Endothelial cell of umbilical vein (primary cell): ENCODE results near the gene ALOX15. TPM values are rescaled to one million over a fixed set of nuclear protein-coding genes. Genes with fewer than 3 reads are reported as not detected.

ENCODE experiments used
- BruUV-seq: library from RNA; stranded (reverse); fragments of 400-500 nt; replicated peaks from 2 replicates; lab custom pipeline; 2021; lab: Mats Ljungman, UMichigan
- CTCF ChIA-PET: fragments of 300-600, 350-600 bp; sonication (Branson Sonifier 250); formaldehyde crosslinking; loops from one replicate; lab custom pipeline; 2021; ENCODE audit warnings: antibody characterized with exemption, inconsistent platforms; lab: Charles Lee
- POLR2A ChIA-PET: fragments of 300-600, 350-600 bp; sonication (Branson Sonifier 250); formaldehyde crosslinking; loops from one replicate; lab custom pipeline; 2021; ENCODE audit warnings: antibody characterized with exemption, inconsistent platforms; lab: Charles Lee
- DNase-seq: peaks from one replicate; pipeline ENCODE4 v3.0.0-alpha.2; 2011; ENCODE audit warnings: low read depth, low spot score
- FAIRE-seq: peaks from 2 replicates; lab custom pipeline; 2011; peaks lifted over from hg19 to GRCh38; lab: Jason Lieb, UNC
- H2AFZ ChIP-seq: 2 replicates; pipeline ENCODE4 v1.6.0; 2012; ENCODE audit warnings: low read depth, low read length, control low read depth, inconsistent platforms
- H3K27ac ChIP-seq: 2 replicates; pipeline ENCODE4 v1.5.1; 2011; ENCODE audit warnings: low read depth, mild to moderate bottlenecking, control low read depth, low read length, moderate library complexity; ENCODE audit not compliant: insufficient read depth
- H3K27me3 ChIP-seq, 2 experiments: 2 replicates each; pipeline versions ENCODE4 v1.6.0 to v1.6.1; 2011; ENCODE audit warnings: low read length in 2 of 2, mixed read lengths in 1 of 2; ENCODE audit not compliant: control insufficient read depth in 2 of 2, insufficient read depth in 2 of 2
- H3K36me3 ChIP-seq, 2 experiments: 2 replicates in 1 of 2; 3 replicates in 1 of 2; pipeline ENCODE4 v1.5.1; 2011; ENCODE audit warnings: low read length in 2 of 2, mild to moderate bottlenecking in 1 of 2, moderate library complexity in 1 of 2; ENCODE audit not compliant: control insufficient read depth in 2 of 2, insufficient read depth in 2 of 2; ENCODE audit errors: extremely low read depth in 1 of 2
- H3K4me1 ChIP-seq: 3 replicates; pipeline ENCODE4 v1.5.1; 2011; ENCODE audit warnings: mild to moderate bottlenecking, low read length; ENCODE audit not compliant: control insufficient read depth, insufficient read depth; ENCODE audit errors: extremely low read depth
- H3K4me2 ChIP-seq: 2 replicates; pipeline ENCODE4 v1.6.1; 2011; ENCODE audit warnings: low read length, control low read depth, mixed read lengths; ENCODE audit not compliant: insufficient read depth
- H3K4me3 ChIP-seq, 3 experiments: fragments of 200-600 bp in 1 of 3; sonication (generic), shearing (Covaris generic) in 1 of 3; replicated peaks in 1 of 3; 2 replicates each; pipeline ENCODE4 v1.5.1; 2011 to 2016; ENCODE audit warnings: control low read depth in 3 of 3, low read length in 3 of 3, mild to moderate bottlenecking in 2 of 3, inconsistent platforms in 1 of 3, low read depth in 1 of 3, moderate library complexity in 1 of 3; ENCODE audit not compliant: insufficient read depth in 1 of 3
- H3K79me2 ChIP-seq: 2 replicates; pipeline ENCODE4 v1.6.0; 2012; ENCODE audit warnings: low read length, inconsistent platforms; ENCODE audit not compliant: control insufficient read depth, insufficient read depth
- H3K9ac ChIP-seq: replicated peaks from 2 replicates; pipeline ENCODE3; 2011; ENCODE audit warnings: low read length, control low read depth; ENCODE audit not compliant: insufficient read depth; ENCODE audit errors: extremely low read depth
- H3K9me1 ChIP-seq: replicated peaks from 3 replicates; pipeline ENCODE4 v1.6.0; 2011; ENCODE audit warnings: mild to moderate bottlenecking, low read length; ENCODE audit not compliant: control insufficient read depth, insufficient read depth; ENCODE audit errors: extremely low read depth
- H3K9me3 ChIP-seq: replicated peaks from 2 replicates; pipeline ENCODE4 v1.5.1; 2012; ENCODE audit warnings: low read length, inconsistent platforms; ENCODE audit not compliant: control insufficient read depth, insufficient read depth
- H4K20me1 ChIP-seq: replicated peaks from 2 replicates; pipeline ENCODE3; 2011; ENCODE audit warnings: mild to moderate bottlenecking, low read length; ENCODE audit not compliant: control insufficient read depth, insufficient read depth; ENCODE audit errors: extremely low read depth
- CTCF ChIP-seq, 2 donors: IDR thresholded peaks; 1 replicate in 1 of 2; 2 replicates in 1 of 2; pipeline ENCODE4 v1.5.1; 2011; ENCODE audit warnings: low read length in 2 of 2, mild to moderate bottlenecking in 2 of 2, moderate library complexity in 2 of 2, control low read depth in 1 of 2, inconsistent platforms in 1 of 2, low read depth in 1 of 2; ENCODE audit not compliant: insufficient read depth in 1 of 2; ENCODE audit errors: extremely low read depth in 1 of 2
- EZH2 ChIP-seq: IDR thresholded peaks from 2 replicates; pipeline ENCODE4 v1.6.1; 2012; ENCODE audit warnings: borderline replicate concordance, low read depth, mild to moderate bottlenecking, moderate library complexity, low read length, inconsistent platforms; ENCODE audit not compliant: severe bottlenecking
- FOS ChIP-seq: IDR thresholded peaks from 2 replicates; pipeline ENCODE4 v1.6.1; 2011; ENCODE audit warnings: mild to moderate bottlenecking, low read length, moderate library complexity, borderline replicate concordance; ENCODE audit not compliant: insufficient read depth
- GATA2 ChIP-seq: IDR thresholded peaks from 2 replicates; pipeline ENCODE4 v1.7.0; 2011; ENCODE audit warnings: low read depth, mild to moderate bottlenecking, moderate library complexity, mixed read lengths, low read length; ENCODE audit not compliant: insufficient read length, insufficient read depth
- JUN ChIP-seq: IDR thresholded peaks from 2 replicates; pipeline ENCODE4 v1.6.1; 2011; ENCODE audit warnings: borderline replicate concordance, low read depth; ENCODE audit not compliant: insufficient read length, insufficient read depth
- MAX ChIP-seq: IDR thresholded peaks from 2 replicates; pipeline ENCODE4 v1.6.1; 2011; ENCODE audit not compliant: insufficient read depth, insufficient read length
- MYC ChIP-seq: IDR thresholded peaks from one replicate; pipeline ENCODE4 v1.6.1; 2011; ENCODE audit warnings: mild to moderate bottlenecking, low read depth, low read length
- POLR2A ChIP-seq: IDR thresholded peaks from 2 replicates; pipeline ENCODE4 v1.6.1; 2012; ENCODE audit warnings: low read depth, mild to moderate bottlenecking, control low read depth, low read length
- POLR2AphosphoS5 ChIP-seq: IDR thresholded peaks from 2 replicates; pipeline ENCODE4 v1.6.1; 2012; ENCODE audit warnings: low read depth, mild to moderate bottlenecking, control low read depth, low read length, moderate library complexity; ENCODE audit not compliant: insufficient read depth
- dilution Hi-C: fragments of 300-500 bp; cut with MboI; formaldehyde crosslinking; loops from one replicate; pipeline ENCODE4 v1.15.0; 2019; ENCODE audit warnings: low sequenced_read_pairs; ENCODE audit not compliant: extremely low pct_ligation_motif_present
- intact Hi-C: fragments of 100-400 bp; cut with micrococcal nuclease; formaldehyde crosslinking; loops from one replicate; pipeline ENCODE4 v1.10.0; 2022
- polyA plus RNA-seq, 4 experiments: library from polyadenylated mRNA; depleted of rRNA in 3 of 4; stranded (reverse) in 3 of 4; unstranded in 1 of 4; fragments of >200 nt; gene quantifications; 2 replicates each; pipeline versions ENCODE4 v1.2.1 to v1.2.3, GENCODE V29; 2011 to 2012; ENCODE audit warnings: missing spikeins in 1 of 4
- total RNA-seq: library from RNA; stranded (reverse); gene quantifications from 2 replicates; pipeline ENCODE4 v1.2.3, GENCODE V29; 2021

Gene ALOX15
- total and polyA plus RNA-seq, 2 donors (not counting 3 experiments of a cell fraction or from before 2014, with no cell fraction given): not detected

GRCh38 chr17:4623249-4623648, 18.2 kb downstream of the ALOX15 start:
- H4K20me1 ChIP-seq: no peaks in the 10 kb centered on the region
- H3K79me2 ChIP-seq: no peaks in the 10 kb centered on the region
- H2AFZ ChIP-seq: no peak overlapping the region
- H3K4me3 ChIP-seq: no peak overlapping the region
- ChIA-PET CTCF (interaction anchor here (1.1 to 7.0 kb wide), 2 partner anchors 10 to 55 kb away, joined by 3 to 213 read pairs; no protein-coding TSS in a partner anchor), POLR2A (no interaction called here)
- no peak for FAIRE-seq
- intact Hi-C loops: no loop called here
- no peaks in the 10 kb centered on the region for H3K4me1 ChIP-seq
- no peak for DNase-seq
- H3K36me3 ChIP-seq: no peaks in the 10 kb centered on the region
- no peaks in the 10 kb centered on the region for H3K9me3 ChIP-seq
- no peaks in the 10 kb centered on the region for H3K9me1 ChIP-seq
- H3K27me3 ChIP-seq: peaks cover 12 to 16% of the 10 kb centered on the region in 2 experiments
- TF ChIP-seq MYC (no peak), EZH2 (no peak), CTCF (IDR thresholded peaks at IDR 0.05; ENCODE audit: extremely low read depth in 1 of 2, insufficient read depth in 1 of 2, low read depth in 1 of 2, low read length in 2 of 2) (no peak), FOS (no peak), POLR2AphosphoS5 (no peak), GATA2 (no peak), POLR2A (no peak), MAX (no peak), JUN (no peak)
- dilution Hi-C loops: no loop called here
- no peak overlapping the region for H3K9ac ChIP-seq
- BruUV-seq: no TSS peak
- no peak overlapping the region for H3K4me2 ChIP-seq
- no peak overlapping the region for H3K27ac ChIP-seq
